ENCODE data around the gene LRG1. TPM values are rescaled to one million over a fixed set of nuclear protein-coding genes. Genes with fewer than 3 reads are reported as not detected.

Gene LRG1
- total and polyA plus RNA-seq, 2 of the 13 experiments (the other 11 are each of a cell fraction or from before 2014, with no cell fraction given): 12.0 to 39.3 TPM

DNA sequence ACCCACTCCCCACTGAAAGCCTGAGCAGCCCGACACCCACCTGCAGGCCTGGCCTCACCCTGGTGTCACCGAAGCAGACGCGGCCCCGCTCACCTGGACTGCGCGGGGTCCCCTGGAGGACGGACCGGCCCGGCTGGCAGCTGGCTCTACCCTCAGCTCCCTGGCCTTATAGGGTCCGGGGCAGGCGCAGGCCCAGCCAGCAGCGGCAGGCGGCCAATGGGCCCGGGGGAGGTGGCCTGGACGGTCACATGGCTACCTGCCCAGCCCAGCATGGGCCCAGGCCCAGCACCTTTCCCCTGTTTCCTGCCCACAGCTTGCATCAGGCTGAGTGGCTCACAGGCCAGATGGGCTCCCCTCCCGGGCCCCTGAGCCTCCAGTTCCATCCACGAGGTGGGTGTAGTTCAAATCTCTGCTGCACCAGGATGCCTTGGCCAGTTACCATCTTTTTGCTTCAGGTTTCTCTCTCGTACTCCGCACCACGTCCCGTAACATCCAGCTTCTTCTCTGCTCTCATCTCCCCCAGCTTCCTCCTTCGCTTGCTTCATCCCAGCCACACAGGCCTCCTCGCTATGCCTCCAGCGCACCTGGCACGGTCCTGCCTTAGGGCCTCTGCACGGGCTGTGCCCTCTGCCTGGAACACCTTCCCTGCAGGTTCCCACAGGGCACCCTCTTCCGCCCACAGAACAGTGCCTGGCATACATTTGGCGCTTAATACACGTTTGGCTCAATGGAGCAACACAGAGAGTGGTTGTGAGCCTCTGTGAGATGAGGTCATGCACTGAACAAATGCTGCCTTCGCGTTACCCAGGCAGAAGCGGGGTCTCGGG, 21.3 kb downstream of the LRG1 start, which contains the start of gene PLIN4 (continued):
- TF ChIP-seq XBP1 (CRISPR knock-in tag; IDR thresholded peaks at IDR 0.05): no peak
- no peak for TF ChIP-seq CENPX (CRISPR knock-in tag; IDR thresholded peaks at IDR 0.05)
- TF ChIP-seq, protein P1, sequence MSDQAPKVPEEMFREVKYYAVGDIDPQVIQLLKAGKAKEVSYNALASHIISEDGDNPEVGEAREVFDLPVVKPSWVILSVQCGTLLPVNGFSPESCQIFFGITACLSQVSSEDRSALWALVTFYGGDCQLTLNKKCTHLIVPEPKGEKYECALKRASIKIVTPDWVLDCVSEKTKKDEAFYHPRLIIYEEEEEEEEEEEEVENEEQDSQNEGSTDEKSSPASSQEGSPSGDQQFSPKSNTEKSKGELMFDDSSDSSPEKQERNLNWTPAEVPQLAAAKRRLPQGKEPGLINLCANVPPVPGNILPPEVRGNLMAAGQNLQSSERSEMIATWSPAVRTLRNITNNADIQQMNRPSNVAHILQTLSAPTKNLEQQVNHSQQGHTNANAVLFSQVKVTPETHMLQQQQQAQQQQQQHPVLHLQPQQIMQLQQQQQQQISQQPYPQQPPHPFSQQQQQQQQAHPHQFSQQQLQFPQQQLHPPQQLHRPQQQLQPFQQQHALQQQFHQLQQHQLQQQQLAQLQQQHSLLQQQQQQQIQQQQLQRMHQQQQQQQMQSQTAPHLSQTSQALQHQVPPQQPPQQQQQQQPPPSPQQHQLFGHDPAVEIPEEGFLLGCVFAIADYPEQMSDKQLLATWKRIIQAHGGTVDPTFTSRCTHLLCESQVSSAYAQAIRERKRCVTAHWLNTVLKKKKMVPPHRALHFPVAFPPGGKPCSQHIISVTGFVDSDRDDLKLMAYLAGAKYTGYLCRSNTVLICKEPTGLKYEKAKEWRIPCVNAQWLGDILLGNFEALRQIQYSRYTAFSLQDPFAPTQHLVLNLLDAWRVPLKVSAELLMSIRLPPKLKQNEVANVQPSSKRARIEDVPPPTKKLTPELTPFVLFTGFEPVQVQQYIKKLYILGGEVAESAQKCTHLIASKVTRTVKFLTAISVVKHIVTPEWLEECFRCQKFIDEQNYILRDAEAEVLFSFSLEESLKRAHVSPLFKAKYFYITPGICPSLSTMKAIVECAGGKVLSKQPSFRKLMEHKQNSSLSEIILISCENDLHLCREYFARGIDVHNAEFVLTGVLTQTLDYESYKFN (CRISPR knock-in tag; conservative IDR thresholded peaks at IDR 0.05): no peak; the same call in 1 of the 2 replicates
- 0 out of 2 replicates have a peak, but pooled peaks have one; percentile 7 for TF ChIP-seq BCL6 (CRISPR knock-in tag; IDR thresholded peaks at IDR 0.05)
- TF ChIP-seq, protein P2, sequence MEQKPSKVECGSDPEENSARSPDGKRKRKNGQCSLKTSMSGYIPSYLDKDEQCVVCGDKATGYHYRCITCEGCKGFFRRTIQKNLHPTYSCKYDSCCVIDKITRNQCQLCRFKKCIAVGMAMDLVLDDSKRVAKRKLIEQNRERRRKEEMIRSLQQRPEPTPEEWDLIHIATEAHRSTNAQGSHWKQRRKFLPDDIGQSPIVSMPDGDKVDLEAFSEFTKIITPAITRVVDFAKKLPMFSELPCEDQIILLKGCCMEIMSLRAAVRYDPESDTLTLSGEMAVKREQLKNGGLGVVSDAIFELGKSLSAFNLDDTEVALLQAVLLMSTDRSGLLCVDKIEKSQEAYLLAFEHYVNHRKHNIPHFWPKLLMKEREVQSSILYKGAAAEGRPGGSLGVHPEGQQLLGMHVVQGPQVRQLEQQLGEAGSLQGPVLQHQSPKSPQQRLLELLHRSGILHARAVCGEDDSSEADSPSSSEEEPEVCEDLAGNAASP (CRISPR knock-in tag; IDR thresholded peaks at IDR 0.05; ENCODE audit: borderline replicate concordance): 0 out of 2 replicates have a peak, but pooled peaks have one; percentile 18
- TF ChIP-seq, protein P3, sequence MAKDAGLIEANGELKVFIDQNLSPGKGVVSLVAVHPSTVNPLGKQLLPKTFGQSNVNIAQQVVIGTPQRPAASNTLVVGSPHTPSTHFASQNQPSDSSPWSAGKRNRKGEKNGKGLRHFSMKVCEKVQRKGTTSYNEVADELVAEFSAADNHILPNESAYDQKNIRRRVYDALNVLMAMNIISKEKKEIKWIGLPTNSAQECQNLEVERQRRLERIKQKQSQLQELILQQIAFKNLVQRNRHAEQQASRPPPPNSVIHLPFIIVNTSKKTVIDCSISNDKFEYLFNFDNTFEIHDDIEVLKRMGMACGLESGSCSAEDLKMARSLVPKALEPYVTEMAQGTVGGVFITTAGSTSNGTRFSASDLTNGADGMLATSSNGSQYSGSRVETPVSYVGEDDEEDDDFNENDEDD (CRISPR knock-in tag; IDR thresholded peaks at IDR 0.05; ENCODE audit: borderline replicate concordance): peak; percentile 38; the same call in 1 of the 2 replicates
- TF ChIP-seq KLF6 (CRISPR knock-in tag; IDR thresholded peaks at IDR 0.05): 0 out of 2 replicates have a peak, but pooled peaks have one; percentile 65
- peak; percentile 41; the same call in 1 of the 2 replicates for TF ChIP-seq POLR2AphosphoS5 (IDR thresholded peaks at IDR 0.05; ENCODE audit: low read depth, low read length)
- no peak for TF ChIP-seq ZNF850 (CRISPR knock-in tag; conservative IDR thresholded peaks at IDR 0.05)
- TF ChIP-seq ZNF746 (CRISPR knock-in tag; IDR thresholded peaks at IDR 0.05): no peak
- TF ChIP-seq, protein P4, sequence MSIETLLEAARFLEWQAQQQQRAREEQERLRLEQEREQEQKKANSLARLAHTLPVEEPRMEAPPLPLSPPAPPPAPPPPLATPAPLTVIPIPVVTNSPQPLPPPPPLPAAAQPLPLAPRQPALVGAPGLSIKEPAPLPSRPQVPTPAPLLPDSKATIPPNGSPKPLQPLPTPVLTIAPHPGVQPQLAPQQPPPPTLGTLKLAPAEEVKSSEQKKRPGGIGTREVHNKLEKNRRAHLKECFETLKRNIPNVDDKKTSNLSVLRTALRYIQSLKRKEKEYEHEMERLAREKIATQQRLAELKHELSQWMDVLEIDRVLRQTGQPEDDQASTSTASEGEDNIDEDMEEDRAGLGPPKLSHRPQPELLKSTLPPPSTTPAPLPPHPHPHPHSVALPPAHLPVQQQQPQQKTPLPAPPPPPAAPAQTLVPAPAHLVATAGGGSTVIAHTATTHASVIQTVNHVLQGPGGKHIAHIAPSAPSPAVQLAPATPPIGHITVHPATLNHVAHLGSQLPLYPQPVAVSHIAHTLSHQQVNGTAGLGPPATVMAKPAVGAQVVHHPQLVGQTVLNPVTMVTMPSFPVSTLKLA (IDR thresholded peaks at IDR 0.05): peak; percentile 59; the same call in 1 of the 2 replicates
- no peak for TF ChIP-seq CBX1 (IDR thresholded peaks at IDR 0.05; ENCODE audit: low read depth)
- no peak for TF ChIP-seq ZNF549 (CRISPR knock-in tag; IDR thresholded peaks at IDR 0.05)
- TF ChIP-seq PRMT3 (CRISPR knock-in tag; IDR thresholded peaks at IDR 0.05; ENCODE audit: borderline replicate concordance, low read depth): no peak
- no peak for TF ChIP-seq EHMT2 (IDR thresholded peaks at IDR 0.05; ENCODE audit: borderline replicate concordance, low read depth, low read length)
- no peak for TF ChIP-seq GABPA (IDR thresholded peaks at IDR 0.05; ENCODE audit: low read depth, low read length)
- TF ChIP-seq GABPA (CRISPR knock-in tag; IDR thresholded peaks at IDR 0.05; ENCODE audit: low read depth): no peak
- TF ChIP-seq ARNT2 (CRISPR knock-in tag; IDR thresholded peaks at IDR 0.05; ENCODE audit: low read depth): peak; percentile 65; the same call in 1 of the 2 replicates
- peak; percentile 48; the same call in 1 of the 2 replicates for TF ChIP-seq SAP130 (CRISPR knock-in tag; IDR thresholded peaks at IDR 0.05; ENCODE audit: low read depth)
- no peak for TF ChIP-seq POLR2AphosphoS2 (IDR thresholded peaks at IDR 0.05; ENCODE audit: low read depth, low read length)
- TF ChIP-seq HOXD1 (CRISPR knock-in tag; IDR thresholded peaks at IDR 0.05): no peak
- no peak for TF ChIP-seq NONO (IDR thresholded peaks at IDR 0.05)
- peak; percentile 49; the same call in 1 of the 2 replicates for TF ChIP-seq NONO (CRISPR knock-in tag; conservative IDR thresholded peaks at IDR 0.05)
- no peak for TF ChIP-seq CCDC6 (CRISPR knock-in tag; IDR thresholded peaks at IDR 0.05)
